Trophoblast cell (in vitro differentiated cells and primary cell): ENCODE measurements around the gene MS4A6A.
"Not testable (repeated sequence)": the region's sequence is repeated elsewhere in the genome, so short reads cannot be mapped to it uniquely, and the experiment has no call there.

Source experiments
- DNase-seq, 2 donors: peaks; one replicate each; pipeline ENCODE4 v3.0.0-alpha.2; 2016
- H2AFZ ChIP-seq: 2 replicates; pipeline ENCODE4 v1.6.1; 2013; ENCODE audit warnings: low read length, moderate library complexity, mild to moderate bottlenecking; ENCODE audit not compliant: insufficient read depth, poor library complexity
- H2AK5ac ChIP-seq: 2 replicates; pipeline ENCODE4 v1.6.1; 2013; ENCODE audit warnings: mild to moderate bottlenecking, low read length
- H2BK120ac ChIP-seq: 2 replicates; pipeline ENCODE4 v1.6.1; 2013; ENCODE audit warnings: low read length, mild to moderate bottlenecking, moderate library complexity; ENCODE audit not compliant: insufficient read depth, poor library complexity
- H2BK12ac ChIP-seq: 2 replicates; pipeline ENCODE4 v1.6.1; 2013; ENCODE audit warnings: mild to moderate bottlenecking, low read length, moderate library complexity
- H2BK5ac ChIP-seq: 2 replicates; pipeline ENCODE4 v1.6.1; 2013; ENCODE audit warnings: low read length, low read depth, moderate library complexity, mild to moderate bottlenecking; ENCODE audit not compliant: poor library complexity
- H3K14ac ChIP-seq: 2 replicates; pipeline ENCODE4 v1.6.1; 2013; ENCODE audit warnings: mild to moderate bottlenecking, low read length
- H3K18ac ChIP-seq: 2 replicates; pipeline ENCODE4 v1.6.1; 2013; ENCODE audit warnings: mild to moderate bottlenecking, low read length
- H3K23ac ChIP-seq: 2 replicates; pipeline ENCODE4 v1.6.1; 2013; ENCODE audit warnings: low read length
- H3K27ac ChIP-seq: 2 replicates; pipeline ENCODE4 v1.5.1; 2013; ENCODE audit warnings: low read depth, mild to moderate bottlenecking, inconsistent platforms, low read length, moderate library complexity
- H3K27me3 ChIP-seq: 2 replicates; pipeline ENCODE4 v1.6.1; 2013; ENCODE audit warnings: inconsistent platforms, mild to moderate bottlenecking, low read length, moderate library complexity; ENCODE audit not compliant: insufficient read depth
- H3K36me3 ChIP-seq, 2 experiments: 1 replicate in 1 of 2; 2 replicates in 1 of 2; pipeline ENCODE4 v1.6.1; 2013; ENCODE audit warnings: low read length in 2 of 2, mild to moderate bottlenecking in 2 of 2, moderate library complexity in 1 of 2; ENCODE audit not compliant: insufficient read depth in 2 of 2, control insufficient read depth in 1 of 2
- H3K4ac ChIP-seq: 2 replicates; pipeline ENCODE4 v1.6.1; 2013; ENCODE audit warnings: low read depth, mild to moderate bottlenecking, low read length, moderate library complexity
- H3K4me1 ChIP-seq, 2 experiments: 1 replicate in 1 of 2; 2 replicates in 1 of 2; pipeline ENCODE4 v1.6.1; 2013; ENCODE audit warnings: low read length in 2 of 2, mild to moderate bottlenecking in 2 of 2, moderate library complexity in 1 of 2; ENCODE audit not compliant: insufficient read depth in 2 of 2, control insufficient read depth in 1 of 2
- H3K4me2 ChIP-seq: 2 replicates; pipeline ENCODE4 v1.6.1; 2013; ENCODE audit warnings: inconsistent platforms, mild to moderate bottlenecking, low read length, moderate library complexity
- H3K4me3 ChIP-seq: 2 replicates; pipeline ENCODE4 v1.5.1; 2013; ENCODE audit warnings: mild to moderate bottlenecking, low read depth, low read length, inconsistent platforms
- H3K79me1 ChIP-seq: one replicate; pipeline ENCODE4 v1.6.1; 2013; ENCODE audit warnings: low read length
- H3K79me2 ChIP-seq: 2 replicates; pipeline ENCODE4 v1.6.1; 2013; ENCODE audit warnings: low read length, mild to moderate bottlenecking; ENCODE audit not compliant: control insufficient read depth, insufficient read depth, poor library complexity
- H3K9ac ChIP-seq: 2 replicates; pipeline ENCODE4 v1.6.1; 2013; ENCODE audit warnings: mild to moderate bottlenecking, low read length
- H3K9me3 ChIP-seq: 2 replicates; pipeline ENCODE4 v1.6.1; 2013; ENCODE audit warnings: low read depth, mild to moderate bottlenecking, control low read depth, inconsistent platforms, low read length; ENCODE audit not compliant: insufficient read depth
- H4K12ac ChIP-seq: 2 replicates; pipeline ENCODE4 v1.6.1; 2013; ENCODE audit warnings: low read depth, mild to moderate bottlenecking, low read length, moderate library complexity
- H4K8ac ChIP-seq: 2 replicates; pipeline ENCODE4 v1.6.1; 2013; ENCODE audit warnings: low read depth, mild to moderate bottlenecking, low read length, moderate library complexity
- H4K91ac ChIP-seq: one replicate; pipeline ENCODE4 v1.6.1; 2013; ENCODE audit warnings: low read depth, mild to moderate bottlenecking, low read length, moderate library complexity
- WGBS: extraction: QIAGEN DNeasy Blood & Tissue Kit; methylation state at CpG from one replicate; pipeline ENCODE4 v1.1.7; 2013; ENCODE audit warnings: missing lambda C conversion rate; ENCODE audit not compliant: insufficient read length, insufficient coverage; ENCODE audit errors: extremely low coverage; 5-methylcytosine and 5-hydroxymethylcytosine counted together

Gene MS4A6A

DNA sequence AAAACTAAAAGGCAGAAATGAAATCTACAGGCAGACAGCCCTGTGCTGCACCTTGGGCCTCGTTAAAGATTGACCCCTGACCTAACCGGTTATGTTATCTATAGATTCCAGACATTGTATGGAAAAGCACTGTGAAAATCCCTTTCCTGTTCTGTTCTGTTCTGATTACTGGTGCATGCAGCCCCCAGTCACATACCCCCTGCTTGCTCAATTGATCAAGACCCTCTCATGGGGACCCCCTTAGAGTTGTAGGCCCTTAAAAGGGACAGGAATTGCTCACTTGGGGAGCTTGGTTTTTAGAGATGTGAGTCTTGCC lies 2.6 kb upstream of the MS4A6A start:
- not testable (repeated sequence) for H3K27me3 ChIP-seq, H2AFZ ChIP-seq, H3K4me1 ChIP-seq, H3K4me3 ChIP-seq, H3K9me3 ChIP-seq, H3K4me2 ChIP-seq, H3K36me3 ChIP-seq, H2BK12ac ChIP-seq, H4K91ac ChIP-seq, H3K79me2 ChIP-seq, H2BK120ac ChIP-seq, H3K4ac ChIP-seq, H2BK5ac ChIP-seq, H3K23ac ChIP-seq, H3K79me1 ChIP-seq, H4K8ac ChIP-seq, H3K9ac ChIP-seq, H3K18ac ChIP-seq, H4K12ac ChIP-seq, H2AK5ac ChIP-seq, H3K14ac ChIP-seq
- DNase-seq = peak in 1 of 2 donors; percentile 24
- WGBS = no CpG with 5 or more reads among the region's 2 CpGs
- peak overlapping the region; percentile 8 for H3K27ac ChIP-seq

DNA sequence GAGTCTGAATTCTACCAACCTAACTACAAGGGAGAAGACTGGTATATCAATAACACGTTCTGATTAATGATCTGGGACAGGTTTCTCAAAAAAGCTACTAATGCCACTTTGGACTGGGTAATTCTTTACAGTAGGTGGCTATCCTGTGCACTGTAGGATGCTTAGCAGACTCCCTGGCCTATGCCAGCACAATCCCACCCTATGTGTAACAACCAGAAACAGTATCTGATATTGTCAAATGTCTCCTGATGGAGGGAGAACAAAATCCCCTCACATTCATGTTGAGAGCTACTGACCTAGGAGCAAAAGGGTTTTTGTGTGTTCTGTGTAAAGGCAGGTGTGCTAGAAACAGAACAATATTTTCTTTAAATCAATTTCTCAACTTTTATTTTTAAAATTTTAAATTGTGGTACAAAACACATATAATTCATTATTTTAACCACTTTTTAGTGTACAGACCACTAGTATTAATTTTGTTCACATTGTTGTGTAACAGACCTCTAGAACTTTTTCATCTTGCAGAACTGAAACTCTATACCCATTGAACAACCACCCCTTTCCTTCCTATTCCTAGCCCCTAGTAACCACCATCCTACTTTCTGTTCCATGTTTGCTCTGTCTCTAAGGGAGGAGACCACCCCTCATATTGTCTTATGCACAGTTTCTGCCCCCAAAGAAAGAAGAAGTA lies 2.1 kb upstream of the MS4A6A start:
- peaks cover 4 to 5% of the 10 kb centered on the region in 2 experiments for H3K4me1 ChIP-seq
- H3K18ac ChIP-seq = no peak overlapping the region
- H3K9ac ChIP-seq = no peak overlapping the region
- no peak overlapping the region for H4K8ac ChIP-seq
- H2BK120ac ChIP-seq = no peak overlapping the region
- no peak overlapping the region for H4K12ac ChIP-seq
- WGBS = no CpG with 5 or more reads among the region's 1 CpG
- no peak overlapping the region for H3K4me2 ChIP-seq
- no peak overlapping the region for H3K23ac ChIP-seq
- no peak overlapping the region for H3K4me3 ChIP-seq
- H3K27ac ChIP-seq = no peak overlapping the region
- no peak overlapping the region for H2AFZ ChIP-seq
- no peak overlapping the region for H3K4ac ChIP-seq
- no peak overlapping the region for H2AK5ac ChIP-seq
- no peaks in the 10 kb centered on the region for H3K36me3 ChIP-seq
- H3K14ac ChIP-seq = no peak overlapping the region
- H3K27me3 ChIP-seq = no peaks in the 10 kb centered on the region
- H2BK12ac ChIP-seq = no peak overlapping the region
- no peaks in the 10 kb centered on the region for H3K9me3 ChIP-seq
- H3K79me1 ChIP-seq = no peaks in the 10 kb centered on the region
- H2BK5ac ChIP-seq = no peak overlapping the region
- H3K79me2 ChIP-seq = no peaks in the 10 kb centered on the region
- H4K91ac ChIP-seq = no peak overlapping the region
- DNase-seq = no peak

DNA sequence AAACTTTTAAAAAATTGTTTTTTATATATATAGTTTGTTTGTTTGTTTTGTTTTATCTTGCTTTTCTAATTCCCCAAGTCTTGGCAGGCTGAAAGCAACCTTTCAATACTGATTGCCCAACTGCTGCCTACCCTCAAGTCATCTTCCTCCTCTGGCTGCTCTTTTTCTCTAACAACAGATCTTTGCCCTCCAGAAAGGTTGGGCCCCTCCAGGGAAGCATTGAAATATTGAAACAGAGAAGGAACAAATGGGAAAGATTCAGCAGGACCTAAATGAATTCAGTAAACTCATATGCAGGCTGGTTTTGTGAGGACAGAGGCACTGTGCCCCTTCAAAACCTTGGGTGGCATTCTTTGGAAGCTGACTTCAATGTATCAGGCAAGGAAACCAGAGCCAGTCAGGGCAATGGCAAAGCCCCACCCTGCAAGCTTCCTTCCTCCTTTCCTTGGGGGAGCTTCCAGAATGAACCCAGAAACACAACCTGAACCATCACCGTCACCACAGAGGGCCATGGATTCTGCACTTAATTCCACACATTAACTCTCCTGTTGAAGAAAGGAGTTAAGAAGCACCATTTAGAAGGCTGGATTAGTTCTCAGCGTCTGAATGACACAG lies 815 bp upstream of the MS4A6A start:
- H3K4ac ChIP-seq = no peak overlapping the region
- H3K27ac ChIP-seq = no peak overlapping the region
- no peaks in the 10 kb centered on the region for H3K27me3 ChIP-seq
- H3K4me3 ChIP-seq = no peak overlapping the region
- no peak overlapping the region for H4K8ac ChIP-seq
- no peak overlapping the region for H2BK12ac ChIP-seq
- no peak overlapping the region for H3K18ac ChIP-seq
- H3K79me2 ChIP-seq = no peaks in the 10 kb centered on the region
- H3K79me1 ChIP-seq = no peaks in the 10 kb centered on the region
- no peak overlapping the region for H4K12ac ChIP-seq
- peaks cover 4 to 5% of the 10 kb centered on the region in 2 experiments for H3K4me1 ChIP-seq
- H3K4me2 ChIP-seq = no peak overlapping the region
- H2BK5ac ChIP-seq = no peak overlapping the region
- peak overlapping the region; percentile 22 for H3K9ac ChIP-seq
- H3K14ac ChIP-seq = no peak overlapping the region
- H2AFZ ChIP-seq = no peak overlapping the region
- no peak overlapping the region for H2AK5ac ChIP-seq
- no peak overlapping the region for H2BK120ac ChIP-seq
- no CpG with 5 or more reads among the region's 2 CpGs for WGBS
- DNase-seq = no peak
- no peaks in the 10 kb centered on the region for H3K9me3 ChIP-seq
- H4K91ac ChIP-seq = no peak overlapping the region
- no peaks in the 10 kb centered on the region for H3K36me3 ChIP-seq
- H3K23ac ChIP-seq = no peak overlapping the region

DNA sequence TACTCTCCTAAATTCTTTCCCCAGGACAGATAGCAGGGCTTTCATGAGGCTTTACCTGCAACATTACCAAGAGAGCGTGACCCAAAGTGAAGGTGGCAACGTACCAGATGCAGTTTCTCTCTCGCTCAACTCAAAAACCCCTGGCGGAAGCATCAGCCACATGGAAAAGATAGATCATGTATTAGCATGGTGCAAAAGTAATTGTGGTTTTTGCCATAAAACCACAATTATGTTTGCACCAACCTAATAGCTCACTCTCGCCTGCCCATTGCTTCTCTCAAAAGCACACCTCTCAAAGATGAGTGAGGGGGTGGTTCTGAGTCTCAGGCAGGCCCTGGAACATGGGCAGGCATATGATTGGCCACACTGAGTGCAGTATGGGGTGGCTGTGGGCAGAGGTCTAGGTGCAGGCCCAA lies 7.0 kb downstream of the MS4A6A start:
- Histone ChIP-seq H3K9ac (no peak overlapping the region), H3K23ac (no peak overlapping the region), H3K36me3 (no peaks in the 10 kb centered on the region), H3K4me2 (no peak overlapping the region), H3K27me3 (no peaks in the 10 kb centered on the region), H3K27ac (no peak overlapping the region), H3K4me1 (no peaks in the 10 kb centered on the region), H2BK120ac (no peak overlapping the region), H4K8ac (no peak overlapping the region), H3K79me2 (no peaks in the 10 kb centered on the region), H2AFZ (no peak overlapping the region), H3K4me3 (no peak overlapping the region), H3K14ac (no peak overlapping the region), H3K4ac (no peak overlapping the region), H2AK5ac (no peak overlapping the region), H4K12ac (no peak overlapping the region), H2BK5ac (no peak overlapping the region), H2BK12ac (no peak overlapping the region), H3K79me1 (no peaks in the 10 kb centered on the region), H3K9me3 (no peaks in the 10 kb centered on the region), H3K18ac (no peak overlapping the region), H4K91ac (no peak overlapping the region)
- DNase-seq = no peak
- WGBS = no CpG with 5 or more reads among the region's 5 CpGs
